ENCODE measurements around the gene MLF2.
"Not testable (repeated sequence)": the region's sequence is repeated elsewhere in the genome, so short reads cannot be mapped to it uniquely, and the experiment has no call there.

The MLF2 gene

DNA sequence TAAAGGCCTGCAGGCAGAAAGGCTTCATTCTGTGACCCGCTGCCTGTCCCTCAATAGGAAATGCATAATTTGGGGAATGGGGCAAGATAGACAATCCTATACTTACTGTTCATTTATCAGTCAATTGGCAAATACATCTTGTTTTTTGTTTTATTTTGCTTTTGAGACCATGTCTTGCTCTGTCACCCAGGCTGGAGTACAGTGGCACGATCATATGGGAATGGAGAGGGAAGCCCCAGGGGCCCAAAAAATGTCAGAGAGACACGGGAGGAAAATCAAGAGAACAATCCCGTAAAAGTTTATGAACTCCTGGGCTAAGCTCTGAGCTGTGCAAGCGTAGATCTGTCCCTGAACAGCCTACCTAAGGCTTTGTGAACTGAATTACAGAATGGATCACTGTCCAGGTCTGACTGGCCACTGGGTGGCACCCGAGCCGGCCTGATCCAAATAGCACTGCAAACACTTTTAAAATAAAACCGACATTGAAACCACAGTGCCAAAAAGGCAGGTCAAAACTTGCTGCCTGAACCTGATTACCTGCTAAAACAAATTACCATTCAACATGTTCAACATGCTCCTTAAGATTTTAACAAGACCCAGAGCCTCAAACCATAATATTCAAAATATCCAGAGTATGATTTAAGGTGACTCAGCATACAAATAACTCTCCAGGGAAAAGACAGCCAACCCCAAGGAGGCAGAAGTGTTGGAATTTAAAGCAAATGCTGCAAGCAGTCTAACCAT lies 17.3 kb downstream of the MLF2 start:
- DNase-seq (ENCODE audit: low spot score), result peak; percentile 76

GRCh38 chr12:6734506-6735387 lies 18.2 kb downstream of the MLF2 start:
- no peak for DNase-seq (ENCODE audit: low spot score)

- DNase-seq (ENCODE audit: low spot score), result no peak
Observed at GRCh38 chr12:6730169-6730568, 22.8 kb downstream of the MLF2 start.

DNA sequence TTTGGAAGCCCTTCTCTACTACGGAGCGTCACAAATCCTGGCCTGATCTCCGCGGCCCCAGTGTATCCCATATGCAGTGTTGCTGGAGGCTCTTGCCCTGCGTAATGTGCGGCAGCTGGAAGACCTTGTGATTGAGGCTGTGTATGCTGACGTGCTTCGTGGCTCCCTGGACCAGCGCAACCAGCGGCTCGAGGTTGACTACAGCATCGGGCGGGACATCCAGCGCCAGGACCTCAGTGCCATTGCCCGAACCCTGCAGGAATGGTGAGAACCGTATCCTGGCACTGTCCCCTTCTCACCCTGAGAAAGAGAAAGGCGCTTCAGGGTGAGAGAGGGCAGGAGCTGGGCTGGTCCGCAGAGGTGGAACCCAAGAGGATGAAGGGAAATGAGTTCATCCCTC lies 23.8 kb downstream of the MLF2 start:
- DNase-seq (ENCODE audit: low spot score), result no peak

- no peak for DNase-seq (ENCODE audit: low spot score)
Observed at GRCh38 chr12:6725350-6725749, 27.6 kb downstream of the MLF2 start.

DNA sequence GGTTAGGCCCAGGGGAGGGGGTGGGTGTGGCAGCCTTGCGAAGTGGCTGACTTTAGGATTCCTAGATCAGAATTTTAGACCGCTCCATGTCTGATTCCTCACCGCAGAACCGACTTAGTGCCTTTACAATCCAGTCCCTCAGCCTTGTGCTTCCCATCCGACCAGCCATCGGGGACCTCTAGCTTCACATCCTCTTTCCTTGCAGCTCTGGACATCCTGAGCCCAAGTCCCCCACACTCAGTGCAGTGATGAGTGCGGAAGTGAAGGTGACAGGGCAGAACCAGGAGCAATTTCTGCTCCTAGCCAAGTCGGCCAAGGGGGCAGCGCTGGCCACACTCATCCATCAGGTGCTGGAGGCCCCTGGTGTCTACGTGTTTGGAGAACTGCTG lies 28.5 kb downstream of the MLF2 start:
- DNase-seq (ENCODE audit: low spot score), result no peak

DNA sequence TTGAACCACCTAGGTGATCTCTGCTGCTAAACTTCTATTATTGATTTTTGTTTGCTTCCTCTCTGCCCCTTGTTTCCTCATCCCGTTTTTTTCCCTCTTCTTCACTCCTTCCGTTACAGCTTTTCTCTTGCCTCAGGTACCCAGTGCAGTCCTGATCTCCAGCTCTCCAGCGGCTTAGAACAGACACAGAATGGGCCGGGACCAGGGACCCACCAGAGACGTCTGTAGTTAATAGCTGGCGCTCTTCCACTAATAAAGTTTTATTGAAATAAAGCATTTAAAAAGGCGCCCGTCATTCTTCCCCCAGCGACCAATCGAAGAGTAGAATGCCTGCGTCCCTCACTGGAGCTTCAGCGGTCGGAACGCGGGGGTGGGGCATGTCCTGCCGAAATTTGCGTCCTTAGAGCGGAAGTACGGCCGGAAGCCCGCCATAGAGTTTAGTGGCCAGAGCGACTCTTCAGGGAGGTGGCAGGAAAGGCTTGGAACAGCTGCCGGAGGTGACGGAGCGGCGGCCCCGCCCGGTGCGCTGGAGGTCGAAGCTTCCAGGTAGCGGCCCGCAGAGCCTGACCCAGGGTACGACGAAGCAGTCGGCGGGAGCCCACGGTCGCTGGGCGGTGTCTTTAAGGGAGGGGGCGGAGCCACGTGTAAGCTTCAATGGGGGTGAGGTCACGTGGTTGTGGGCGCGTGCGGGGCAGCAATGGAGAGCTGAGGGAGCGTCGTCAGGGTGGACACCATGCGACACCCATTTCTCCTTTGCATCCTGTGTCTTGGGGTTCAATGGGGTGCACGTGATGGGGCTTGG lies 29.1 kb downstream of the MLF2 start, which contains the start of gene COPS7A:
Gene COPS7A (plus strand): TSS at position 440 of the 802 bp plus-strand sequence. CDS start 611 bp downstream, outside the sequence.
- peak; percentile 97 for DNase-seq (ENCODE audit: low spot score)

DNA sequence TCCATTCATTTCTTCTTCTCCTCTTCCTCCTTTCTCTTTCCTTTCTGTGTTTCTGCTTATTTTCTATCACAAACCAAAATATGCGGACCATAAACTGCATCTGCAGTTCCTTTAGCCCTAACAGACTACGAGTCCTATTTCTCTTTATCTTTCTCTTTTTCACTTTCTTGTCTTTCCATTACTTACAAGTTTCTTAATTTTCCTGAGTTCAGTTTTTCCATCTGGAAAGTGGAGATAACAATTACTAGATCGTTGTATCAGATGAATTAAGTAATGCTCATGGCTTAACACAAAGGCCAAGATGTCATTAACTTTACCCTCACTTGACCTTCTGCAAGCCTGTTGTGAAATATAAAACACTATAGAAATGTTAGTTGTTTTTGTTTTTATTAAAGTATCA lies 30.1 kb downstream of the MLF2 start:
- no peak for DNase-seq (ENCODE audit: low spot score)

DNA sequence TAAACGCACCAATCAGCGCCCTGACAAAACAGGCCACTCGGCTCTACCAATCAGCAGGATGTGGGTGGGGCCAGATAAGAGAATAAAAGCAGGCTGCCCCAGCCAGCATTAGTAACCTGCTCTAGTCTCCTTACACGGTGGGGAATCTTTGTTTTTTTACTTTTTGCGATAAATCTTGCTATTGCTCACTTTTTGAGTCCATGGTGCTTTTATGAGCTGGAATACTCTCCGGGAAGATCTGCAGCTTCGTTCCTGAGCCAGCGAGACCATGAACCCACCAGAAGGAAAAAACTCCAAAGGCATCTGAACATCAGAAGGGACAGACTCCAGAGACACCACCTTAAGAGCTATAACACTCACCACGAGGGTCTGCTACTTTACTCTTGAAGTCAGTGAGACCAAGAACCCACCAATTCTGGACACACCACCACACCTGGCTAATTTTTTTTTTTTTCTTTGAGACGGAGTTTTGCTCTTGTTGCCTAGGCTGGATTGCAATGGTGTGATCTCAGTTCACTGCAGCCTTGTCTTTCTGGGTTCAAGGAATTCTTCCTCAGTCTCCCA lies 36.0 kb downstream of the MLF2 start:
- DNase-seq (ENCODE audit: low spot score), result no peak

DNA sequence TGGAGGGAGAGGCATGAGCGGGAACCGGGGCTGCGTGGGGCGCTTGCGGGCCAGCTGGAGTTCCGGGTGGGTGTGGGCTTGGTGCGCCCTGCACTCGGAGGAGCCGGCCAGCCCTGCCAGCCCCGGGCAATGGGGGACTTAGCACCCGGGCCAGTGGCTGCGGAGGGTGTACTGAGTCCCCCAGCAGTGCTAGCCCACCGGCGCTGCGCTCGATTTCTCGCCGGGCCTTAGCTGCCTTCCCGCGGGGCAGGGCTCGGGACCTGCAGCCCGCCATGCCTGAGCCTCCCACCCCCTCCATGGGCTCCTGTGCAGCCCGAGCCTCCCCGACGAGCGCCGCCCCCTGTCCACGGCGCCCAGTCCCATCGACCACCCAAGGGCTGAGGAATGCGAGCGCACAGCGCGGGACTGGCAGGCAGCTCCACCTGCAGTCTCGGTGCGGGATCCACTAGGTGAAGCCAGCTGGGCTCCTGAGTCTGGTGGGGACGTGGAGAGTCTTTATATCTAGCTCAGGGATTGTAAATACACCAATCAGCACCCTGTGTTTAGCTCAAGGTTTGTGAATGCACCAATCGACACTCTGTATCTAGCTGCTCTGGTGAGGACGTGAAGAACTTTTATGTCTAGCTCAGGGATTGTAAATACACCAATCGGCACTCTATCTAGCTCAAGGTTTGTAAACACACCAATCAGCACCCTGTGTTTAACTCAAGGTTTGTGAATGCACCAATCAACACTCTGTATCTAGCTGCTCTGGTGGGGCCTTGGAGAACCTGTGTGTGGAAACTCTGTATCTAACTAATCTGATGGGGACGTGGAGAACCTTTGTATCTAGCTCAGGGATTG lies 36.7 kb downstream of the MLF2 start:
- DNase-seq (ENCODE audit: low spot score), result not testable (repeated sequence)

DNA sequence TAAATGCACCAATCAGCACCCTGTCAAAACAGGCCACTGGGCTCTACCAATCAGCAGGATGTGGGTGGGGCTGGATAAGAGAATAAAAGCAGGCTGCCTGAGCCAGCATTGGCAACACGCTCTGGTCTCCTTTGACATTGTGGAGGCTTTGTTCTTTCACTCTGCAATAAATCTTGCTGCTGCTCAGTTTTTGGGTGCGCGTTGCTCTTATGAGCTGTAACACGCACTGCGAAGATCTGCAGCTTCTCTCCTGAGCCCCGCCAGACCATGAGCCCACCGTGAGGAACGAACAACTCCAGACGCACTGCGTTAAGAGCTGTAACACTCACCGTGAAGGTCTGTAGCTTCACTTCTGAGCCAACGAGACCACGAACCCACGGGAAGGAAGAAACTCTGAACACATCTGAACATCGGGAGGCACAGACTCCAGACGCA lies 44.0 kb downstream of the MLF2 start:
- DNase-seq (ENCODE audit: low spot score), result no peak

- not testable (repeated sequence) for DNase-seq (ENCODE audit: low spot score)
Observed at GRCh38 chr12:6708351-6708750, 44.6 kb downstream of the MLF2 start.

GRCh38 chr12:6703631-6704030 lies 49.3 kb downstream of the MLF2 start:
- DNase-seq (ENCODE audit: low spot score), result no peak

- no peak for DNase-seq (ENCODE audit: low spot score)
Observed at GRCh38 chr12:6701078-6701768, 51.7 kb downstream of the MLF2 start.

GRCh38 chr12:6700646-6701051 lies 52.3 kb downstream of the MLF2 start, which contains the start of gene PIANP:
TSS of gene PIANP (minus strand) at chr12:6700815. CDS start at chr12:6698061, 2,754 bp downstream.
- peak; percentile 81 for DNase-seq (ENCODE audit: low spot score)

DNA sequence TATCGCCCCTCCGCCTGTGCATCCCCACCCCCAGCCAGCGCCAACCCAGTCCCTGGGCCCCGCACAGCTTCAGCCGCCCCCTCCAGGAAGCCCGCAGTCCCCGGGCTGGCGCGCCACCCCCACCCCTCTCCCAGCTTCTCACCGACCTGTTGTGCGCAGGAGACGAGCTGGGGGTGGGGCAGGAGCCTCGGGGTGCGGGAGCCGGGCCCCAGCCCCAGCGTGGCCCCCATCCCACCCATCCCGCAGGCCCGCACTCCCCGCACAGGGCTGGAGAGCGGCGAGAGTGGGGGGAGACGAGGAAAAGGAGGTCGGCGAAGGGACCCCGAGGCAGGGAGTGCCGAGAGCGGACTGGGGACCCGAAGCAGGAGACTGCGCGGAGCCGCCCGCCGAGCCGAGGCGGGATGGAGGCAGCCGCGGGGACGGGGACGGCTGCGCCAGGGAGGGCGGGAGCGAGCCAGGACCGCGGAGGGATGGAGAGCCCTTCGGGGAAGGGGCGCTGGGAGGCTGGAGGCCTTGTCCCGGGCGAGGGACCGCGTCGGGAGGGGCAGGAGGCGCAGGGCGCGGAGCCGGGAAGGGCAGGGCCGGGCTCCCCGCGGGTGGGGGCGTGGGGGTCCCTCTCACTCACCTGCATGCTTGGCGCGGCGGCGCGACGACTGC lies 52.8 kb downstream of the MLF2 start:
- peak; percentile 48 for DNase-seq (ENCODE audit: low spot score)

DNA sequence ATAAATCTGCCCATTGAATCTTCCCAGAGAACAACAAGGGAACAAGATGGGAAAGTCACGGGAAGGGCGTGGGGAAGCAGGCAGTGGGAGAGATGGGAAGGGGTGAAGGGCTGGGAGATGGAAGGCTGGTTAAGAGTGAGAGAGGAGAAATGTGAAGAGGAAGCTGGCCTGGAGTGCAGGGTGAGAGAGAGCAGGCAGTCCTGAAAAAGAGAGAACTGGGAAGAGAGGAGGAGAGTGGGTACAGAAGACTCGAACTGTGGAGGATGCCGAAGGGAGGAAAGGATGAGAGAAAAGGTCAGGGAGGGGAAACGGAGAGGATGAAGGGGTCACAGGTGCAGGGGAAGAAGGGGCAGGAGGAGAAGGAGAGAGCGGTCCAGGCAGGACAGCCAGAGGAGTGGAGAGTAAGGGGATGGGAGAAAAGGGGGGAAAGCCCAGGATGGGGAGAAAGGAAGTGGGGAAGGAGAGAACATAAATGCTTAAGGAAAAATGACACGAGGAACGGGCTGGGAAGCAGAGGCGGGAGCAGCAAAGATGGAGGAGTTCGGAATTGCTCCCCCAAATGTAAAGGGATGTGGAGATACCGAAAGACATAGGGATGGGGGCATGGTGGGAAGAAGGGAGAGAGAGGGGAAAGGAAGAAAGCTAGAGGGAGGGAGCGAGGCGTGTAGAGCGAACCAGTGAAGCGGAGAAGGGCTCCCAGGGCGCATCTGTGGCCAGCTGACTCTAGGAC lies 53.5 kb downstream of the MLF2 start:
- DNase-seq (ENCODE audit: low spot score), result no peak

GRCh38 chr12:6698352-6699046 lies 54.4 kb downstream of the MLF2 start:
- no peak for DNase-seq (ENCODE audit: low spot score)

Data from AG20443 (cell line).